SK-N-SH (cell line): ENCODE measurements around the gene GABRB3.

Experiments used
- CTCF ChIP-seq: fragments of 200-600 bp; sonication (generic); IDR thresholded peaks from 2 replicates; pipeline ENCODE4 v1.6.1; 2017; ENCODE audit warnings: antibody characterized with exemption, mild to moderate bottlenecking, moderate library complexity
- POLR2AphosphoS5 ChIP-seq: IDR thresholded peaks from 2 replicates; pipeline ENCODE4 v1.6.1; 2012; ENCODE audit warnings: low read depth, low read length
- YY1 ChIP-seq: IDR thresholded peaks from 2 replicates; pipeline ENCODE4 v1.4.0; 2012; ENCODE audit warnings: low read depth, mild to moderate bottlenecking

- TF ChIP-seq POLR2AphosphoS5 (no peak), CTCF (no peak), YY1 (no peak)
These were observed 33.7 kb upstream of the GABRB3 start for GRCh38 chr15:26806574-26806973.
